H9 (cell line): Measurements from ENCODE around the gene SLC23A3. TPM values are rescaled to one million over a fixed set of nuclear protein-coding genes. Genes with fewer than 3 reads are reported as not detected.

Source experiments
- DNase-seq: peaks from one replicate; pipeline ENCODE4 v3.0.0-alpha.2; 2017
- H2AFZ ChIP-seq: one replicate; pipeline ENCODE4 v1.6.1; 2013; ENCODE audit warnings: mild to moderate bottlenecking, low read length, control low read depth, moderate library complexity
- H2AK5ac ChIP-seq: 2 replicates; pipeline ENCODE4 v1.6.1; 2013; ENCODE audit warnings: low read length, control low read depth, mixed read lengths; ENCODE audit not compliant: insufficient read length
- H2BK120ac ChIP-seq: one replicate; pipeline ENCODE4 v1.6.1; 2013; ENCODE audit warnings: low read depth, mild to moderate bottlenecking, low read length, control low read depth, inconsistent platforms; ENCODE audit not compliant: poor library complexity, severe bottlenecking
- H2BK12ac ChIP-seq: 2 replicates; pipeline ENCODE4 v1.6.1; 2013; ENCODE audit warnings: low read length, control low read depth, mixed read lengths, low read depth; ENCODE audit not compliant: insufficient read length
- H2BK15ac ChIP-seq: 2 replicates; pipeline ENCODE4 v1.6.1; 2013; ENCODE audit warnings: low read depth, low read length, control low read depth
- H2BK20ac ChIP-seq: one replicate; pipeline ENCODE4 v1.6.1; 2013; ENCODE audit warnings: low read depth, mild to moderate bottlenecking, low read length, control low read depth, inconsistent platforms; ENCODE audit not compliant: poor library complexity, severe bottlenecking
- H2BK5ac ChIP-seq: 2 replicates; pipeline ENCODE4 v1.6.1; 2013; ENCODE audit warnings: low read length, control low read depth, mixed read lengths; ENCODE audit not compliant: insufficient read length
- H3K14ac ChIP-seq: 2 replicates; pipeline ENCODE4 v1.6.1; 2013; ENCODE audit warnings: low read length, control low read depth; ENCODE audit not compliant: insufficient read depth
- H3K18ac ChIP-seq: 2 replicates; pipeline ENCODE4 v1.6.1; 2013; ENCODE audit warnings: low read depth, mild to moderate bottlenecking, mixed read lengths, low read length, control low read depth; ENCODE audit not compliant: insufficient read length
- H3K23ac ChIP-seq: 2 replicates; pipeline ENCODE4 v1.6.1; 2013; ENCODE audit warnings: low read length, control low read depth, mixed read lengths, low read depth; ENCODE audit not compliant: insufficient read length
- H3K23me2 ChIP-seq: 2 replicates; pipeline ENCODE4 v1.6.1; 2013; ENCODE audit warnings: low read depth, mild to moderate bottlenecking, mixed read lengths, low read length, control low read depth; ENCODE audit not compliant: insufficient read length, poor library complexity, severe bottlenecking
- H3K27ac ChIP-seq: 2 replicates; pipeline ENCODE4 v1.5.1; 2013; ENCODE audit warnings: low read length, control low read depth, mixed read lengths, low read depth; ENCODE audit not compliant: insufficient read length
- H3K27me3 ChIP-seq: 2 replicates; pipeline ENCODE4 v1.6.1; 2013; ENCODE audit warnings: low read length, control low read depth, inconsistent platforms; ENCODE audit not compliant: insufficient read depth
- H3K4ac ChIP-seq: 2 replicates; pipeline ENCODE4 v1.6.1; 2013; ENCODE audit warnings: low read depth, mild to moderate bottlenecking, control low read depth, inconsistent platforms, low read length, moderate library complexity
- H3K4me1 ChIP-seq: 2 replicates; pipeline ENCODE4 v1.6.1; 2013; ENCODE audit warnings: low read length, control low read depth, inconsistent platforms; ENCODE audit not compliant: insufficient read depth
- H3K4me2 ChIP-seq: 2 replicates; pipeline ENCODE4 v1.6.1; 2013; ENCODE audit warnings: low read length, control low read depth, mixed read lengths; ENCODE audit not compliant: insufficient read length, insufficient read depth
- H3K56ac ChIP-seq: 2 replicates; pipeline ENCODE4 v1.6.1; 2013; ENCODE audit warnings: low read depth, mild to moderate bottlenecking, mixed read lengths, low read length, control low read depth; ENCODE audit not compliant: insufficient read length
- H3K79me1 ChIP-seq: 2 replicates; pipeline ENCODE4 v1.6.1; 2013; ENCODE audit warnings: low read depth, mild to moderate bottlenecking, moderate library complexity, low read length, control low read depth, inconsistent platforms; ENCODE audit not compliant: insufficient read depth, poor library complexity, severe bottlenecking
- H3K79me2 ChIP-seq: 2 replicates; pipeline ENCODE4 v1.6.1; 2013; ENCODE audit warnings: low read length, control low read depth, inconsistent platforms; ENCODE audit not compliant: insufficient read depth
- H3K9ac ChIP-seq: 2 replicates; pipeline ENCODE4 v1.6.1; 2013; ENCODE audit warnings: low read length, control low read depth, mixed read lengths; ENCODE audit not compliant: insufficient read length; ENCODE audit errors: extremely low read depth
- H3K9me3 ChIP-seq: one replicate; pipeline ENCODE4 v1.6.1; 2013; ENCODE audit warnings: low read depth, low read length, inconsistent platforms; ENCODE audit not compliant: control insufficient read depth
- H3T11ph ChIP-seq: one replicate; pipeline ENCODE4 v1.6.1; 2013; ENCODE audit warnings: mild to moderate bottlenecking, low read length, control low read depth, inconsistent platforms
- H4K20me1 ChIP-seq: one replicate; pipeline ENCODE4 v1.6.1; 2013; ENCODE audit not compliant: control insufficient read depth, insufficient read length, insufficient read depth
- H4K5ac ChIP-seq: 2 replicates; pipeline ENCODE4 v1.6.1; 2013; ENCODE audit warnings: low read depth, mild to moderate bottlenecking, mixed read lengths, low read length, control low read depth; ENCODE audit not compliant: insufficient read length
- H4K8ac ChIP-seq: replicated peaks from 2 replicates; pipeline ENCODE4 v1.6.1; 2013; ENCODE audit warnings: low read length, control low read depth, mixed read lengths, low read depth; ENCODE audit not compliant: insufficient read length
- H4K91ac ChIP-seq: 2 replicates; pipeline ENCODE4 v1.6.1; 2013; ENCODE audit warnings: low read depth, mild to moderate bottlenecking, moderate library complexity, mixed read lengths, low read length, control low read depth; ENCODE audit not compliant: insufficient read length
- H3K27ac Mint-ChIP-seq, 3 experiments: 2 replicates in 2 of 3; 3 replicates in 1 of 3; pipeline ENCODE4 v1.8.0; 2020 to 2021; ENCODE audit warnings: mixed read lengths in 3 of 3, mild to moderate bottlenecking in 1 of 3, moderate library complexity in 1 of 3
- H3K27me3 Mint-ChIP-seq: 2 replicates; pipeline ENCODE4 v1.8.0; 2021; ENCODE audit warnings: low read depth, mild to moderate bottlenecking, moderate library complexity, mixed read lengths
- H3K36me3 Mint-ChIP-seq, 3 experiments: 2 replicates in 2 of 3; 3 replicates in 1 of 3; pipeline ENCODE4 v1.8.0; 2020 to 2021; ENCODE audit warnings: low read depth in 3 of 3, mixed read lengths in 3 of 3; ENCODE audit not compliant: insufficient read depth in 1 of 3
- H3K4me1 Mint-ChIP-seq, 2 experiments: 2 replicates each; pipeline ENCODE4 v1.8.0; 2020; ENCODE audit warnings: mixed read lengths in 2 of 2
- H3K4me3 Mint-ChIP-seq, 2 experiments: 2 replicates in 1 of 2; 3 replicates in 1 of 2; pipeline ENCODE4 v1.8.0; 2020 to 2021; ENCODE audit warnings: mild to moderate bottlenecking in 2 of 2, mixed read lengths in 2 of 2, moderate library complexity in 1 of 2
- H3K9me3 Mint-ChIP-seq, 2 experiments: 2 replicates in 1 of 2; 3 replicates in 1 of 2; pipeline ENCODE4 v1.8.0; 2020; ENCODE audit warnings: mild to moderate bottlenecking in 2 of 2, mixed read lengths in 2 of 2, moderate library complexity in 1 of 2
- WGBS: extraction: QIAGEN DNeasy Blood & Tissue Kit; methylation state at CpG from one replicate; pipeline ENCODE4 v1.1.7; 2013; ENCODE audit warnings: missing lambda C conversion rate, low lambda C conversion rate, mixed read lengths; ENCODE audit not compliant: insufficient read length; ENCODE audit errors: extremely low coverage; 5-methylcytosine and 5-hydroxymethylcytosine counted together
- total RNA-seq: library from RNA; stranded (reverse); gene quantifications from 2 replicates; pipeline ENCODE4 v1.2.1, GENCODE V29; 2021
- TF ChIP-seq, protein P1 (sequence below): fragments of 200-600 bp; sonication (generic); conservative IDR thresholded peaks from 3 replicates; pipeline ENCODE4 v1.8.0; 2021; ENCODE audit warnings: antibody characterized with exemption, mild to moderate bottlenecking

SLC23A3 gene
- total RNA-seq, 1 experiment from 2014 or later: 1.2 TPM

DNA sequence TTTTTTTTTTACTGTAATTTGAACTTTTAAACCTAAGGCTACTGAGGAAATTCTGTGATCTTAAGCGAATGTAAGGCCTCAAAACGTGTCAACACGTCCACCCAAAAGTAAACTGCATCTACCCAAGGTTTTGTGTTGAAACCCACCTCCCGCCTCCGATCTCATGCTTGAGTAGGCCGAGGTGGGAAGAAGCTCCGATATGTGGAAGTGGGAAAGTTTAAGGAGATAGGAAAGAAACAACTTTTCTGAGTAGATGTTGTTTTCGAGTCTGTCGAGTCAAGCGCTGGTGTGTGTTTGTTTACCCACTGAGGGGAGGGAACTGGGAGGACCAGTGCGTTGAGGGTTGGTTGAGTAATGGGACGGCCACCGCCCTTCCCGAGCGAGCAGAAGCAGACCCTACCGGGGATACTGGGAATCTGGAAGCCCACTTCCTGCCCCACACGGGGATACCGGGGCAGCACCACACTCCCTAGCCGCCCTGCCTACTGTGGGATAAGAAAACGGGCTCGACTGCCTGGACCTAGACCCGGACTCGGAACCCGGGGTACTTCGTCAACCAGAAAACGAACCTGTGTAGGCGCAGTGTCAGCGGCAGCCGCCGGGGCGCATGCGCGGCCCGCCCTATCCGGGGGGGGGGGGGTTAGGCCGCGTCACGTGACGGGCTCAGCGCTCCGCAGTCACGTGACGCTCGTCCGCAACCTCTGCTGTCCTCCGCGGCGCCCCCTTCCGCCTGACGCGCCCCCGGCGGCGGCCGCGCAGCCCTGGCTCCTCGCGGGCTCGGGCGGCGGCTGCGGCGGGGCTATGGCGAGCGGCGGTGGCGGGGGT, 7.9 kb upstream of the SLC23A3 start, which contains the start of gene RETREG2:
RETREG2 (plus strand) TSS at position 724 of the 825 bp plus-strand sequence; CDS start at position 802, 78 bp downstream.
- H3K9ac ChIP-seq: peak within 1 kb of the TSS; percentile 60
- no CpG with 5 or more reads among the region's 67 CpGs for WGBS
- H3K9me3 Mint-ChIP-seq: no peaks in the 10 kb centered on the region; a peak in 1 of 5 replicates
- H4K8ac ChIP-seq: no peak within 1 kb of the TSS
- H3K27me3 Mint-ChIP-seq: no peaks in the 10 kb centered on the region; the same call in 1 of the 2 replicates
- H3K9me3 ChIP-seq: no peaks in the 10 kb centered on the region
- no peak within 1 kb of the TSS for H4K91ac ChIP-seq
- peaks cover 20 to 50% (median 38%) of the 10 kb centered on the region in 3 experiments for H3K36me3 Mint-ChIP-seq
- H3K4me2 ChIP-seq: peak within 1 kb of the TSS; percentile 99
- no peak within 1 kb of the TSS for H3T11ph ChIP-seq
- H3K79me2 ChIP-seq: no peaks in the 10 kb centered on the region
- H3K27me3 ChIP-seq: no peaks in the 10 kb centered on the region
- H2BK5ac ChIP-seq: no peak within 1 kb of the TSS
- no peak within 1 kb of the TSS for H2BK15ac ChIP-seq
- H2BK120ac ChIP-seq: no peak within 1 kb of the TSS
- no peak within 1 kb of the TSS for H3K4ac ChIP-seq
- peak; percentile 91 for DNase-seq
- H3K79me1 ChIP-seq: peaks cover 3% of the 10 kb centered on the region
- H2AK5ac ChIP-seq: no peak within 1 kb of the TSS
- H2AFZ ChIP-seq: no peak within 1 kb of the TSS
- H4K5ac ChIP-seq: no peak within 1 kb of the TSS
- no peak within 1 kb of the TSS for H3K56ac ChIP-seq
- 0 out of 2 replicates have a peak, but pooled peaks cover 3% of the 10 kb centered on the region for H3K4me1 ChIP-seq
- TF ChIP-seq, protein P1, sequence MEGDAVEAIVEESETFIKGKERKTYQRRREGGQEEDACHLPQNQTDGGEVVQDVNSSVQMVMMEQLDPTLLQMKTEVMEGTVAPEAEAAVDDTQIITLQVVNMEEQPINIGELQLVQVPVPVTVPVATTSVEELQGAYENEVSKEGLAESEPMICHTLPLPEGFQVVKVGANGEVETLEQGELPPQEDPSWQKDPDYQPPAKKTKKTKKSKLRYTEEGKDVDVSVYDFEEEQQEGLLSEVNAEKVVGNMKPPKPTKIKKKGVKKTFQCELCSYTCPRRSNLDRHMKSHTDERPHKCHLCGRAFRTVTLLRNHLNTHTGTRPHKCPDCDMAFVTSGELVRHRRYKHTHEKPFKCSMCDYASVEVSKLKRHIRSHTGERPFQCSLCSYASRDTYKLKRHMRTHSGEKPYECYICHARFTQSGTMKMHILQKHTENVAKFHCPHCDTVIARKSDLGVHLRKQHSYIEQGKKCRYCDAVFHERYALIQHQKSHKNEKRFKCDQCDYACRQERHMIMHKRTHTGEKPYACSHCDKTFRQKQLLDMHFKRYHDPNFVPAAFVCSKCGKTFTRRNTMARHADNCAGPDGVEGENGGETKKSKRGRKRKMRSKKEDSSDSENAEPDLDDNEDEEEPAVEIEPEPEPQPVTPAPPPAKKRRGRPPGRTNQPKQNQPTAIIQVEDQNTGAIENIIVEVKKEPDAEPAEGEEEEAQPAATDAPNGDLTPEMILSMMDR: peak; percentile 42; the same call in 2 of the 3 replicates
- H3K23ac ChIP-seq: no peak within 1 kb of the TSS
- H4K20me1 ChIP-seq: no peaks in the 10 kb centered on the region
- H2BK20ac ChIP-seq: no peak within 1 kb of the TSS
- no peak within 1 kb of the TSS for H3K18ac ChIP-seq
- no peak within 1 kb of the TSS for H2BK12ac ChIP-seq
- peaks cover 13 to 22% of the 10 kb centered on the region in 2 experiments for H3K4me1 Mint-ChIP-seq
- H3K27ac ChIP-seq: peak within 1 kb of the TSS; percentile 78
- peaks cover 18% of the 10 kb centered on the region for H3K23me2 ChIP-seq
- no peak within 1 kb of the TSS for H3K14ac ChIP-seq
- H3K4me3 Mint-ChIP-seq: peak within 1 kb of the TSS; percentile 90 to 93
- H3K27ac Mint-ChIP-seq: peak within 1 kb of the TSS; percentile 97 to 98 (median 97)
